ENCODE measurements around the gene CD40LG.

DNA sequence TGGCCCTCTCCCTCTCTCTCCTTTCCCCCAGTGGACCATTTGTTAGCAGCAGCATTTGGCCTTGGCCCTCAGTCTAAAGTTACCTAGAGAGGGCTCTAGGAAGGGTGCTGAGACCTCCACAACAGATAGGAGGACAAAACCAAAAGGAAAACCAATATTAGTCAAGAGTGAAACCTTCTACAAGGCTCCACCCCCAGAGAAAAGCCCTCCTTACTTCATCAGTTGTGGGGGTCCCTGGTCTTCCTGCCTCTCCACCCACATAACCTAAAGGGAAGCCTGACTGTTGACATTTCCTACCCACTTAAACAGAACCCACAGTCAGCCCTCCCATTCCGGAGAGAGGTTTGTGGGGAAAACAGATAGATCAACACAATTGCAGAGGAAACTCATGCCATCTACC is 4.7 kb upstream of the CD40LG start:
- TF ChIP-seq SP1 (IDR thresholded peaks at IDR 0.05), result no peak
- TF ChIP-seq, protein P1, sequence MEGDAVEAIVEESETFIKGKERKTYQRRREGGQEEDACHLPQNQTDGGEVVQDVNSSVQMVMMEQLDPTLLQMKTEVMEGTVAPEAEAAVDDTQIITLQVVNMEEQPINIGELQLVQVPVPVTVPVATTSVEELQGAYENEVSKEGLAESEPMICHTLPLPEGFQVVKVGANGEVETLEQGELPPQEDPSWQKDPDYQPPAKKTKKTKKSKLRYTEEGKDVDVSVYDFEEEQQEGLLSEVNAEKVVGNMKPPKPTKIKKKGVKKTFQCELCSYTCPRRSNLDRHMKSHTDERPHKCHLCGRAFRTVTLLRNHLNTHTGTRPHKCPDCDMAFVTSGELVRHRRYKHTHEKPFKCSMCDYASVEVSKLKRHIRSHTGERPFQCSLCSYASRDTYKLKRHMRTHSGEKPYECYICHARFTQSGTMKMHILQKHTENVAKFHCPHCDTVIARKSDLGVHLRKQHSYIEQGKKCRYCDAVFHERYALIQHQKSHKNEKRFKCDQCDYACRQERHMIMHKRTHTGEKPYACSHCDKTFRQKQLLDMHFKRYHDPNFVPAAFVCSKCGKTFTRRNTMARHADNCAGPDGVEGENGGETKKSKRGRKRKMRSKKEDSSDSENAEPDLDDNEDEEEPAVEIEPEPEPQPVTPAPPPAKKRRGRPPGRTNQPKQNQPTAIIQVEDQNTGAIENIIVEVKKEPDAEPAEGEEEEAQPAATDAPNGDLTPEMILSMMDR (IDR thresholded peaks at IDR 0.05; ENCODE audit: low read depth, low read length, missing input control), result no peak
- TF ChIP-seq JUND (IDR thresholded peaks at IDR 0.05), result no peak
